GM18909 (cell line): ENCODE data around the gene RETSAT.
"Not testable (repeated sequence)": the region's sequence is repeated elsewhere in the genome, so short reads cannot be mapped to it uniquely, and the experiment has no call there.

ENCODE experiments used
- ATAC-seq: cut with Tn5 transposase; IDR thresholded peaks from one replicate; pipeline ENCODE4 v1.9.1; 2021; ENCODE audit warnings: mild to moderate bottlenecking; ENCODE audit not compliant: unreplicated experiment, poor library complexity

Gene RETSAT

DNA sequence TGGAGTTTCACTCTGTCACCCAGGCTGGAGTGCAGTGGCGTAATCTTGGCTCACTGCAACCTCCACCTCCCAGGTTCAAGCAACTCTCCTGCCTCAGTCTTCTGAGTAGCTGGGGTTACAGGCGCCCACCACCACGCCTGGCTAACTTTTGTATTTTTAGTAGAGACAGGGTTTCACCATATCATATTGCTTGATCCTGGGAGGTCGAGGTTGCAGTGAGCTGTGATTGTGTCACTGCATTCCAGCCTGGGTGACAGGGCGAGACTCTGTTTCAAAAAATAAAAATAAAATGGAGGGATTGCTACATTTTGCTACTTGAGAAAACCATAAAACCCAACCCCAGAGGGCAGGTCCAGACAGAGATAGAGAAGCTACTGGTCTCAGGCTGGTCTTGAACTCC is 28.8 kb upstream of the RETSAT start:
- ATAC-seq: not testable (repeated sequence)

DNA sequence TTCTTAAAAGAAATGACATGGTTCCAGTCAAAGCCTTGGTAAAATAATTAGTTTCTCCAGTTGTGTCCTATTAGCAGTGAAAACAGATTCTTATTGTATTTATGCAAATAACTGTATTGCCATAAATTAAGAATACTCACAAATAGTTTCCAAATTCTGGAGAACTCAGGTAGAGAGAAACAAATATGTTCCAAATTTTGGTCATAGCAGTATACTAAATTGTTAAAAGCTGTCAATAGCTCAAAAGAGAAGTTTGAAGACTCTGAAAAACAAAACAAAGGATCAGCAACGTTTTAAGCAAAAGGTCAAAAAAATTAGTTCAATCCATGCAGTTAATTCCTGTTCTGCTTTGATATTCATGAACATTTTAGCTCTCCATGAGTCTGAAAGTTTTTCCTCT is 25.7 kb upstream of the RETSAT start:
- ATAC-seq: no peak

DNA sequence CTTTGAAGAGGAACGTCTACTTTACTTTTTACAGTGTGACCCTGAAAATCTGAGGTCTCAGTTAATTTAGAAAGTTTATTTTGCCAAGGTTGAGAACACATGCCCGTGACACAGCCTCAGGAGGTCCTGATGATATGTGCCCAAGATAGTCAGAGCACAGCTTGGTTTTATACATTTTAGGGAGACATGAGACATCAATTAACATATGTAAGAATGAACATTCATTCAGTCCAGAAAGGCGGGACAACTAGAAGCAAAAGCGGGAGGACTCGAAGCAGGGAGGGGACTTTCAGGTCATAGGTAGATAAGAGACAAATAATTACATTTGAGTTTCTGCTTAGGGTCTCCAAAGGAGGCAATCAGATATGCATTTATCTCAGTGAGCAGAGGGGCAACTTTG is 23.9 kb upstream of the RETSAT start:
- no peak for ATAC-seq

DNA sequence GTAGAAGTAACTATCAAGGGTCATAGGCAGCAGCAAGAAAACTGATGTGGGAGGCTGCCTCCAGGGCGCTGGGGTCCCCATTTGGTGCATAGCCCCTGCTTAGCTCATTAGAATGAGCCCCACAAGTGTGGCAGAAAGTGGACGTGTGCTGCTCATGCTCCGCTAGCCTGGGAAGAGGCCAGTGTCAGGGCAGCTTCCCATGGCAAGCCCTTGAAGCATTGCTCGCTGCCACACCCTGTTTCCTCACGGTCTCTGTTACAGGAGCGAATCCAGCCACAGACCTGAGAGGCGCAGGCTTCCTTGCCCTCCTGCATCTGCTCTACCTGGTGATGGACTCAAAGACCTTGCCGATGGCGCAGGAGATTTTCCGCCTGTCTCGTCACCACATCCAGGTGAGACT is 22.8 kb upstream of the RETSAT start:
- ATAC-seq: no peak

DNA sequence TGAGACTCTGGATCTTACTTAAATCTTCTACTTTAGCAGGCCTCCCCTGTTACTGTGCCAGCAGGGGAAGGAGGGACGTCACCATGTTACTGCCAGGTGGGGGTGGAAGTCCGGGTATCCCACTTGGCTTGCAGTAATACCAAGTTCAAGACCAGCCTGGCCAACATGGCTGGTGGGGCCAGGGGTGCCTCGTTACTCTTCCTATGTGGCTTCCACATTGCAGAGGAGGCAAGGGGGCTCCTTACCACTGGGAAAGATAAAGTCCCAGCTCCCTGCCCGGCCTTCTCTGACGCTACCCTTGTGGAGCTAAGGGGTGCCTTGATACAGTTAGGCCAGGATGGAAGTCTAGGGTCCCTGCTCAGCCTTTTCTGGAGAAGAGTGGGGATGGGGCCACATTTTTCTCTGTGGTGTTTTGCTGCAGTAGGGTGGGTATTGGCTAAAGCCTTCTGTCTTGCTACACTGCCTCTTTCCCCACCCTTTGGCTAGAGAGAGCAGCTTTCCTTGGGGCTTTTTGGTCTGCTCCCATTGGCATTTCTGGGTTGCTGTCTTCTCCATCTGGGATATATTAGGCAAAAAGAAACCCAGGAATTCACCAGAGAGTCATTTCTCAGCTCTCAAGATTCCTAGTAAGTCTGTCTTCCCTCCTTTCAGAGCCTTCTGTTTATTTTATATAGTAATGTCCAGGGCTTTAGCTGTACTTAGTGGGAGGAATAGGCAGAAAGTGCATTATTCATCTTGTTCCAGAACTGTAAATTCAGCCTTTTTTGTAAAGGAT is 22.1 kb upstream of the RETSAT start:
- no peak for ATAC-seq

DNA sequence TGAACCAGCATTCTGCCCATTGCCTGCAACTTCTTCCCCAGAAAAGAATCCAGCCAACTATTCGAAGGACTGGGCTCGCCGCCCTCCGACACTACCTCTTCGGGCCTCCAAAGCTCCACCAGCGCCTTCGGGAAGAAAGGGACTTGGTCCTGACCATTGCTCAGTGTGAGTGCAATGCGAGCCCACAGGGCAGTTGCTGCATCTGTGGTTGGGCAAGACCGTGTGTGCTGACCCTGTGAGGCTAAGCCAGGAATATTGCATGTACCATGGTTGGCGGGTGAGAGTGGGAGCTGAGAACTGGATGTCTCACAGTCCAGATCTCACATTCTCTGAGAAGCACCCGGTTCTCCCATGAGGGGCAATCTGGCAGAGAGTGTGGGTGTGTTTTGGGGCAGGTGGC is 16.7 kb upstream of the RETSAT start:
- no peak for ATAC-seq

- ATAC-seq: no peak
These were observed 15.2 kb upstream of the RETSAT start for GRCh38 chr2:85369500-85369899.

GRCh38 chr2:85368921-85369320 is 14.6 kb upstream of the RETSAT start:
- ATAC-seq: no peak

DNA sequence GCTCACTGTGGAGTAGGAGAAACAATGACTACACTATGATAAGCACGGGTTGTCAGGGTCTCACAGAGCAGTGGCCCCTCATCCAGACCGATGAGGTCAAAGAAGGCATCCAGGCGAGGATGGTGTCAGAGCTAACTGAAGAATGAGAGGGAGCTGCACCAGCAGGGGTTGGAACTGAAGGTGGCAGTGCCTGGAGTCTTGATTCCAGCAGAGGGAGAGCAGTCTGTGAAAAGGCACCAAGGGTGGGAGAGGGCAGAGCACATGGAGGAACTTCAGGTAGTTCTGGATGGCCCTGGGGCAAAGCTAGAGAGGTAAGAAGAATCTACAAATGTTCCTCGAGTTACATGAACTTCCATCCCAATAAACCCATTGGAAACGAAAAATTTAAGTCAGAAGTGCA is 12.9 kb upstream of the RETSAT start:
- no peak for ATAC-seq

- not testable (repeated sequence) for ATAC-seq
These were observed 8.5 kb upstream of the RETSAT start for GRCh38 chr2:85362653-85363387.

- ATAC-seq: no peak
These were observed 3.4 kb upstream of the RETSAT start for GRCh38 chr2:85357736-85358135.

GRCh38 chr2:85356186-85356585 is 1.9 kb upstream of the RETSAT start:
- no peak for ATAC-seq

GRCh38 chr2:85355521-85355920 is 1.2 kb upstream of the RETSAT start:
- ATAC-seq: no peak

DNA sequence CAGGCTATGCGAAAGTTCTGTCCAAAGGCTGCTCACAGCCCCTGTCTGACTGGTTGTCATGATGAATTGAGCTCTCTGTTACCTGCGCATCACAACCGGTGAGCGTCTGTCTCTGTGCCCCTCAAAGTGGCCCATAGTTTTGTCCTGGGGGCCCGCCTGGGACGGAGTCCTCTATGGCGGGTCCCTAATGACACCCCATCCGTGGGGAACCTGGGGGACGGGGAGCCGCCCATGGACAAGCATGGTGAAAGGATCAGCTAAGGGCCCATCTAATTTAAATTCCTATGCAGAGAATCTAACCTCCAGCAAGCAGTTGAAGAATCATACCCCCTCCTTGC is 714 bp upstream of the RETSAT start:
- ATAC-seq: peak; percentile 10

GRCh38 chr2:85353876-85354285 is 447 bp downstream of the RETSAT start:
- peak; percentile 4 for ATAC-seq

DNA sequence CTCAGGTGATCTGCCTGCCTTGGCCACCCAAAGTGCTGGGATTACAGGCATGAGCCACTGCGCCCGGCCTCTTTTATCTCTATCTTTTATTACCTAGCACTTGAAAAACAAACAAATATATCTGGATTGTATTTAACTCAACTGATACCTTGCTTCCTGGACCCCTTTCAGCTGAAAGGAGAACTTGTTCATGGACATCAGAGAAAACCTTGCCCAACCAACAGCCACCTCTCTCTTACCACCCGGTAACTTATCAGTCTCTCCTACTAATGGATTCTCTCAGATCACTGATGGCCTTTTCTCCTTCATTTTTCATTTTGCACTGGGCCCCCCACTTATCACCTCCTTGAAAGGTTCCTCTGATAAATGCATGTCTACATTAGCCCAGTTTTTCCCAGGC is 6.7 kb downstream of the RETSAT start:
- no peak for ATAC-seq

DNA sequence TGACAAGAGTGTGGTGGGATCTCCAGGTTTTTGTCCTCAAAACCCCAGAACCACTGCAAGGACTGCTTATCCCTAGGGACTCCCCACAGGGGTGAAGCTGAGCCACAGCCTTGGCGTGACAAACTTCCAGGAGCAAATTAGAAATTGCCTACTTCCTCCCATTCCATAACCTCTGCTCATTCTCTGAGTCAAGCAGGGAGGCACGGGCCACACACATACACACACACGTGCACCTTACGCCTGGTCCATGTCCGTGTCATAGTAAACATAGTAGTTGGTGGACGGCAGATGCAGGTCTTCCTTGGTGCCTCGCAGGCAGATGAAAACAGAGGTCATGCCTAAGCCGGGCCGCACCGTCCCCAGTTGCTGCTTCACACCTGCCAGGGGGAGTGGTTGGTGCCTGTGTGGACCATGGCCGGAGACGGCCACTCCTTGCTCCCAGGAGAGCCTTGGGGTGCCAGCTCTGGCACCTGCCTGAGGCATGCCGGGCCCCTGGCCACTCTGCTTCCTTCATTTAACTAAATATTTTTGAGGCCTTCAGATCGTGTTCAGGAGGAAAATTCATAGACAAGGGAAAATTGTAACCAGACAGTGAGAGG is 9.9 kb downstream of the RETSAT start:
- no peak for ATAC-seq

DNA sequence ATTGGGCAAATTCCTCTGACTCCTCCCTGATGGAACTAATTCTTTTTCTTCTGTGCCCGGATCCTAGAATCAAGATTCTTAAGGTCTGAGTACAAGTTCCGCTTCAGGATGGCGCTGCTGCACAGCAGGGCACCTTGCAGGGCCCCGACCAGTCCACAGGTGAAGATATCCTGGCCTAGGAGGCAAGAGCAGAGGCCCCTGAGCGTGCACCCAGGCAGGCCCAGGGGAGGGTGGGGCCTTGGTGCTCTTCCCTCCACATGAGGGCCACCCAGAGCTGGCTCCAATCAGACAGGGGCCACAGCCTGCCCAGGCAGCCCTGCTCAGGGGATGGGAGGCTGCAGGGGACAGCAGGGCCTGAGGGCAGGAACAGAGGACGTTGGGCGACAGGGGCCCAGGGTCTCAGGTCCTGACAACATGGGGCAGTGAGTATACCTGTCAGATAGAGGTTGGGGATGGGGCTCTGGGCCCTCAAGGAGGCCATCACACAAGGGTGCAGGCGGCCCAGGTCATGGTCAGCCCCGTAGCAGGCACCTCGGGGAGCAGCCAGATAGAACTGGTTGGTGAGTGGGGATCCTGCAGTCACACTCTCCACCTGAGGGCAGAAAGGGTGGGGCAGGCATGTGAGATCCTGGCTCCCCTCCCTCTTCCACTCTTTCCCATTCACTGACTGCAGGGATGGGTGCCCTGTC is 11.0 kb downstream of the RETSAT start:
- ATAC-seq: not testable (repeated sequence)

DNA sequence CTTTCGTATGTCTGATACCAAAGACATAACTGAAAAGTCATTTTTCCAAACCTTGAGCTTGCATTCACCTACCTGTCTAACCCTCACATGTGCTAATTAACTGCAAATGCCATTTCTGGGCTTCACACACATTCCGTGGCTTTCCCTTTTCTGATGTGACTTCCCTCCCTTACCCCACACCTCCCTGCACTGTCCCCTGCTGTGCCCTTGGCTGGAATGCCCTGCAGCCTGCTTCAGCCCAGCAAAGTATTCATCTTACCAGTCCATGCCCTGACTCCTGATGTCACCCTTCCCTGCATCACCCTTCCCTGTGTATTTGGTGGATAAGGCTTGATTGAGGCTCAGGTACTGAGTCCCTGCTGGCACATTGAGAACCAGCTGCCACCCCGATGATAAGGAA is 12.2 kb downstream of the RETSAT start:
- ATAC-seq: no peak

GRCh38 chr2:85341269-85342029 is 12.9 kb downstream of the RETSAT start:
- no peak for ATAC-seq
